CD4-positive, alpha-beta T cell treated with Interleukin-15 for 4 hours (primary cell): ENCODE data around the gene STK35.

ENCODE experiments used
- DNase-seq: peaks from one replicate; pipeline ENCODE4 v3.0.0-alpha.2; 2020; ENCODE audit warnings: low spot score

Gene STK35

DNA sequence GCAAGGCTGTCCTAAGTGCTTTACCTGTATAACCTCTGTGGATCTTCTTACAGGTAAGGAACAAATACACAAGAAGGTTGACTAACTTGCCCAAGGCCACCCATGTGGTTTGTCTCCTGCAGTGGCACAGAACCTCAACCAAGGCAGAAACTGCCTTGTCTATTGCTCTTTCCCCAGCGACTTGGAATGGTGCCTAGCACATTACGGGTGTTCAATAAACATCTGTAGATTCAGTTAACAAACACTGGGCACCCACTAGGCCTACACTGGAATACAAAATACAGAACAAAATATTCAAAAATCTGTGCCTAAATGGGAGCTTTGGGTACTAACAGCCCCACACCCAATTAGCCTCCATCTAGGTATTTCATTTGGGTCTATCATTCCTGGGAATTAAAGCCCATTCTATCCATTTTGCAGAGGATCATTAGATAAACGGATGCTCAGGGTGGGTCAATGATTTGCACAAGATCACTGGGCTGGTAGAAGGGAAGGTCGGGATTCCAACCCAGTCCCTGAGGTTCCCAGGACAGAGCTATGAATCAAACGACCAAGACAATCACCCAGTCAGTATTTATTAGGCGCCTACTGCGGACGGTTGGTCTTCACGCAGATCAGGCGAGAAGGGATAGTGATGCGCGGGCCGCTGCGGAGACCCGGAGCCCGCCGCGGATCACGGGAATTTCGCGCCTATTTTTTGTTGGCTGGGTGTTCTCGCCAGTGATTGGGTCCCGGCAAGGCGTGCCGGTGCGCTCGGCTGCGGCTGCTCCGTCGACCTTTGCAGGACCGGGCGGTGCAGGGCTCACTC is at the start of gene STK35:
STK35 (plus strand) TSS at position 771 of the 808 bp plus-strand sequence. CDS start 55 bp downstream, outside the sequence.
- DNase-seq: peak; percentile 65

GRCh38 chr20:2051946-2052345 is 49.7 kb upstream of the STK35 start:
- no peak for DNase-seq

GRCh38 chr20:2052741-2053140 is 48.9 kb upstream of the STK35 start:
- no peak for DNase-seq

GRCh38 chr20:2053615-2054014 is 48.0 kb upstream of the STK35 start:
- no peak for DNase-seq

DNA sequence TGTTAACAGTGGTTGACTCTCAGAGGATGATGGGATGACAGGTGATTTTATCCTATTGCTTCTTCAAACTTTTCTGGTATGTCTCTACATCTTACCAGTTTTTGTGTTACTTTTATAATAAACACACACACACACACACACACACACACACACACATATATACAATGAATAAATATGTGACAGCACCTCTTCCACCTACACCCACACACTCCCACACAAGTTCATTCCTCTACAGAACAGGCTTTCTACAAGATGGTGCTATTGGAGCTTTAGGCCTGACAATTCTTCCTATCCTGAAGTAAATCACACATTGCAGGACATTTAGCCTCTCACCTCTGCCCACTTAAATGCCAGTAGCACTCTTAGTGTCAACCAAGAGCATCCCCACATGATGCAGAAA is 46.7 kb upstream of the STK35 start:
- DNase-seq: no peak

DNA sequence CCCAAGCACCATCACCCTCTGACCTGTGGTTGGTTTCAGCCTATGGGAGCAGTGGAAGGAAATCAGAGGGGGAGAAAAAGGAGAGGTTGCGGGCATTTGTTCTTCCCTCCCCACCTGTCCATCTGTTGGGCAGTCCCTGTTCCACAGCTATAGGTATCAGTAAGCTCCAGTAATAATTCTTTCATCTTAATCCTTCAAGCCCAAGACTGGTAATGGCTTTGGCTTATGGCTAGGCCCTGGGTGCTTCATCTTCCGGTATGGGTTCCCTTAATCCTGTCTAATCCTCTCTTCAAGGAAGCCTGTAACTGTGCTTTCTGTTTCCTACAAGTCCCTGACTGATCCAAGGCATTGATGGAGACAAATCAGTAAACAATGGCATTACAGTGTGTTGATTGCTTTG is 42.2 kb upstream of the STK35 start:
- no peak for DNase-seq

DNA sequence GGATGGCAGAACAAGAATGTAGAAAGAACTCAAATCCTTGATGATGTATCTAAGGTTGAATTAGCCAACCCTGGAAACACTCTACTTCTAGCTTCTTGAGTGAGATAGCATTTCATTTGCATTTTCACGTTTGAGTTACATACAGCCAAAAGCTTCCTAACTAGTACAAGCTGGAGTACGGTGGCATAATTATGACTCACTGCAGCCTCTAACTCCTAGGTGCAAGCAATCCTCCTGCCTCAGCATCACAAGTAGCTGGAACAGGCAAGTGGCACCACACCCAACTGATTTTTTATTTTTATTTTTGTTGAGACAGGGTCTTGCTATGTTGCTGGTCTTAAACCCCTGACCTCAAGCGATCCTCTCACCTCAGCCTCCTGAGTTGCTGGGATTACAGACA is 36.5 kb upstream of the STK35 start:
- no peak for DNase-seq

- no peak for DNase-seq
These were observed 35.0 kb upstream of the STK35 start for GRCh38 chr20:2066461-2067122.

GRCh38 chr20:2080532-2081224 is 20.9 kb upstream of the STK35 start:
- DNase-seq: no peak

DNA sequence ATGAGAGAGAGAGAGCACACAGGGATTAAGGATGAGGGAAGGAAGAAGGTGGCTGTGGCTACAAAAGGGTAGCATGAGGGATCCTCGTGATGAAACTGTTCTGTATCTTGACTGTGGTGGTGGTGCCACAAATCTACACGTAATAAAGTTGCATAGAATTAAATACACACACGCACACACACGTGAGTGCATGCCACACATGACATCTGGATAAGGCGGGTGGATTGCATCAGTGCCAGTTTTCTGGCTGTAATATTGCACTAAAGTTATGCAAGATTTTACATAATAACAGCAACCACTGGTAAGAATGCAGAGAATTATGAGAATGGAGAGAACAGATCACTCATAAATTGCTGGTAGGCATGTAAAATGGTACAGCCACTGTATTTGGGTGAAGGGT is 16.9 kb upstream of the STK35 start:
- no peak for DNase-seq

DNA sequence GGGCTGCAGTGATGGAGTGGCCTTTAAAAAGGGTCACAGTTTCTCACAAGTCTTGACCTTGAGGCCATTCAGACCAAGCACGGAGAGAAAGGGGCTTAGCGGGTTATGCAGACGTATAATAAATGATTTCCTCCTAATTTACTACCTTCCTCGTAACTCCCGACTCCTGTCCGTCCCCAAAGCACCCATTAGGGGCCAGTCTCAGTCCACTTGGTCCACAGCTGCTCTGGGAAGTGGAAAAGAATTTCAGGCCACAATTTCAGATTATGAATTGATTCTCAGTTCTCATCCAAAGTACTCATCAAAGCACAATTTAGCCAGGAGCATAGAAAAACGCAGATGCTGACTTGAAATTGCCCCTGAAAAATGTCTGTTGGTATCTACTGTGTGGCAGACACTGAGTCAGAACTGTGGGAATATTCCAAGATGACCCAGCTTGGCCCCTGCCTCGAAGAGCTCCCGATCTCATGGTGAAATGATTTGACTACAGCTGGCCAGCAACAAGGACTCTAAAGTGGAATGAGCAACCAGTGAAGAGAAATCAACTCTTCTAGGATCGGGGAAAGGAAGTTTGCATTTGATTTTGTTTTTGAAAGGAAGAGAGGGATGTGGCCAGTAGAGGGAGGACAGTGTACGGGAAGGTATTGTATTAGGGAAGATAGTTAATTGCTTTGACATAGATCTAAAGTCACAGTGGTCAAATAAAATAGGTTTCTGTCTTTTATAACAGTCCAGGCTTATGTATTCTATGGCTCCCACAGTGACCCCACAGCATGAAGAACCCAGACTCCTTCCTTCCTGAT is 15.2 kb upstream of the STK35 start:
- no peak for DNase-seq

DNA sequence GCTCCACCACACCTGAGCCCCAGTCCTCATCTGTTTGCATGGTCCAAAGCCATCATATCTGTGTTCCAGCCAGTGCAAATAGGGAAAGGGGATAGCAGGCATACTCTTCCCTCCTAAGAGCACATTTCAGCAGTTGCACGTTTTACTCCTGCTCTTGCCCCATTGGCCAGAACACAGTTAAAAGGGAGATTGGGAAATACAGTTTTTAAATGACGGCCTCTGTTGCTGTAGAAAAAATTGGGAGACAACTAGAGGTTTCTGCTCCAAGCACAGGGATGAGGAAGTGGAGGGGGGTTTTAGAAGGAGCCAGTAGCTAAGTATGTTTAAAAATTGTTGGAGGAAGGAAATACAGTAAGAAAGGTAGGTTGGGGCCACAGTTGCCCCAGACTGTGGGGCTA is 14.6 kb upstream of the STK35 start:
- DNase-seq: no peak

- DNase-seq: no peak
These were observed 12.7 kb upstream of the STK35 start for GRCh38 chr20:2088891-2089290.

- no peak for DNase-seq
These were observed 12.2 kb upstream of the STK35 start for GRCh38 chr20:2089447-2089846.

GRCh38 chr20:2093159-2093781 is 8.4 kb upstream of the STK35 start:
- DNase-seq: peak; percentile 22

- no peak for DNase-seq
These were observed 7.7 kb upstream of the STK35 start for GRCh38 chr20:2093883-2094282.

DNA sequence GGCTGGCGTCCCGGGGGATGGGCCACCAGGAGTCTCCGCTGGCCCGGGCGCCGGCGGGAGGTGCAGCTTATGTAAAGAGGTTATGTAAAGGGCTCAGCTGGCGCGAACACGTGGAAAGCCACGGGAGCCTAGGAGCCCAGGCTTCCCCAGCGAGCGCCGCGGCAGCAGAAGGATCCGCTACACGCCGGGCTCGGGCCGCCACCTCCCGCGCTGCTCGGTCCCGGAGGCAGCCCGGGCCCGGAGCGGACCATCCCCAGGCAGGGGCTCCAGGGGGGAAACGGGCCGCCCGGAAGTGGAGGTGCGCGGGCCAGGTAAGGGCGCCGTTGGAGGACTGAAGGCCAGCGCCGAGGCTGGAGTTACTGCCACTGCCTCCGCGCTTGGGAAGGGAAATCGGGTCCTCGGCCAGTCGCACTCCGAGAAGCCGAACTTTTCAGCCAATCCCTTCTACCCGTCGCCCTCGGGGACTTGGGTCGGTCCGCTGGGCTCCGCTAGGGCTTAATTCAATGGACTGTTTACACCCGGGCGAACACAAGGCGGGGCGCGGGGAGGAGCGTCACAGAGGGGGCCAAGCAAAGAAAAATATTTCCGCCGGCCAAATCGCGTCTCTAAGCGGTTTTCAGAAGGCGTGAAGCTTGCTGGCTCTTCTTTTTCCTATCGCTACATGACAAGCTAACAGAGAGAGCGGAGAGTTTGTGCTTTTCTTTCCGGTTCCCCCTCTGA is 398 bp downstream of the STK35 start:
- DNase-seq: peak; percentile 91

DNA sequence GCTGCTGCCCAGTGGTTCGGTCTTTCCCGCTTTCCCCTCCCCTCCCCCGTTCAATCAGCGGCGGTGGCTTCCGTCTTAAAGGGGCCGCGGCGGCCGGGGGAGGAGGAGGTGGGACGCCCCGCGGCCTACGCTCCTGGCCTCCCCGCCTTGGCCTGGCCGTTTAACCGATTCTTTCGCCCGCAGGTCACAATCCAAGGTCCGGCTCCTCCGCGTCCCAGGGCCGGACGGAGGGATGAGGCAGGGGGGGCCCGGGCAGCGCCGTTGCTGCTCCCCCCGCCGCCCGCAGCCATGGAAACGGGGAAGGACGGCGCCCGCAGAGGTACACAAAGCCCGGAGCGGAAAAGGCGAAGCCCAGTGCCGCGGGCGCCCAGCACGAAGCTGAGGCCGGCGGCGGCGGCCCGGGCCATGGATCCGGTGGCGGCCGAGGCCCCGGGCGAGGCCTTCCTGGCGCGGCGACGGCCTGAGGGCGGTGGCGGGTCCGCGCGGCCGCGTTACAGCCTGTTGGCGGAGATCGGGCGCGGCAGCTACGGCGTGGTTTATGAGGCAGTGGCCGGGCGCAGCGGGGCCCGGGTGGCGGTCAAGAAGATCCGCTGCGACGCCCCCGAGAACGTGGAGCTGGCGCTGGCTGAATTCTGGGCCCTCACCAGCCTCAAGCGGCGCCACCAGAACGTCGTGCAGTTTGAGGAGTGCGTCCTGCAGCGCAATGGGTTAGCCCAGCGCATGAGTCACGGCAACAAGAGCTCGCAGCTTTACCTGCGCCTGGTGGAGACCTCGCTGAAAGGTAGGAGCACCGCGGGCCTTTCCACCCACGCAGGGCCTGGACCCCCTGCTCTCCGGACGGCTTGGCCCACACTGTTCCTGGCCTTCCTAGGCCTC is 1.2 kb downstream of the STK35 start:
- peak; percentile 85 for DNase-seq

- no peak for DNase-seq
These were observed 2.0 kb downstream of the STK35 start for GRCh38 chr20:2103461-2104153.
